ENCODE measurements around the gene SCN1A.

SCN1A gene

DNA sequence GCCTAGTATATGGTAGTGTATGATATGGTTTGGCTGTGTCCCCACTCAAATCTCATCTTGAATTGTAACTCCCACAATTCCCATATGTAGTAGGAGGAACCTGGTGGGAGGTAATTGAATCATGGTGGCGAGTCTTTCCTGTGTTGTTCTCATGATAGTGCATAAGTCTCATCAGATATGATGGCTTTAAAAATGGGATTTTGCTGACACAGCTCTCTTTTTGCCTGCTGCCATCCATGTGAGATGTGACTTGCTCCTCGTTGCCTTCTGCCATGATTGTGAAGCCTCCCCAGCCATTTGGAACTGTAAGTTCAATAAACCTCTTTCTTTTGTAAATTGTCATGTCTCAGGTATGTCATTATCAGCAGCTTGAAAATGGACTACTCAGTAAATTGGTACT is 9.5 kb upstream of the SCN1A start:
- H3K27ac ChIP-seq (ENCODE audit: low read depth, low read length): no peak overlapping the region
- no peak overlapping the region for H3K9ac ChIP-seq (ENCODE audit: low read depth in 1 of 2, low read length in 2 of 2)
- no peaks in the 10 kb centered on the region for H3K36me3 ChIP-seq (ENCODE audit: control insufficient read depth in 1 of 2, insufficient read depth in 2 of 2, low read length in 2 of 2)
- no peak overlapping the region for H3K4me3 ChIP-seq (ENCODE audit: low read depth in 1 of 2, low read length in 2 of 2)
- no peaks in the 10 kb centered on the region for H3K9me3 ChIP-seq (ENCODE audit: control insufficient read depth in 1 of 2, low read length in 2 of 2)
- H3K27me3 ChIP-seq (ENCODE audit: control insufficient read depth in 1 of 2, insufficient read depth in 2 of 2, low read length in 2 of 2): no peaks in the 10 kb centered on the region
- H3K4me1 ChIP-seq (ENCODE audit: control insufficient read depth in 1 of 2, insufficient read depth in 2 of 2, low read length in 2 of 2): no peaks in the 10 kb centered on the region

DNA sequence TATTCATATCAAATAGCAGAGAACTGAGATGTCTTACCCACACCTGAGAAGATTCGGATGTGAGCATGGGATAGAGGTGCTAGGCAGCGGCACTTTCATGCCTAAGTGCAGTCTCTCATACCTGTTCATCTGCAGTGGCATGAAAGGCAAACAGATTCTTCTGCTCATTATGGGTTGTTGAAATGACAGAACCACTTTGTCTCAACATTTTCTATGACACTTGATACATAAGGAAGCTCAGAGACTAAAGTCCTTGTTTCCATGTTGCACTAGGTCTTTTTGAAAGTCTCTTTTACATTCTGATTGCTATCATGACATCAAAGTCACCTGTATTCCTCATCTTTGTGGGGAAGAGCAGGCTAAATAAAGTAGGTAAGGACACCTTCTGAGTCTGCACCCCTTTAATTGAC is 8.0 kb upstream of the SCN1A start:
- H3K36me3 ChIP-seq (ENCODE audit: control insufficient read depth in 1 of 2, insufficient read depth in 2 of 2, low read length in 2 of 2): no peaks in the 10 kb centered on the region
- H3K9ac ChIP-seq (ENCODE audit: low read depth in 1 of 2, low read length in 2 of 2): no peak overlapping the region
- no peak overlapping the region for H3K4me3 ChIP-seq (ENCODE audit: low read depth in 1 of 2, low read length in 2 of 2)
- no peak overlapping the region for H3K27ac ChIP-seq (ENCODE audit: low read depth, low read length)
- H3K4me1 ChIP-seq (ENCODE audit: control insufficient read depth in 1 of 2, insufficient read depth in 2 of 2, low read length in 2 of 2): no peaks in the 10 kb centered on the region
- H3K27me3 ChIP-seq (ENCODE audit: control insufficient read depth in 1 of 2, insufficient read depth in 2 of 2, low read length in 2 of 2): no peaks in the 10 kb centered on the region
- H3K9me3 ChIP-seq (ENCODE audit: control insufficient read depth in 1 of 2, low read length in 2 of 2): no peaks in the 10 kb centered on the region

DNA sequence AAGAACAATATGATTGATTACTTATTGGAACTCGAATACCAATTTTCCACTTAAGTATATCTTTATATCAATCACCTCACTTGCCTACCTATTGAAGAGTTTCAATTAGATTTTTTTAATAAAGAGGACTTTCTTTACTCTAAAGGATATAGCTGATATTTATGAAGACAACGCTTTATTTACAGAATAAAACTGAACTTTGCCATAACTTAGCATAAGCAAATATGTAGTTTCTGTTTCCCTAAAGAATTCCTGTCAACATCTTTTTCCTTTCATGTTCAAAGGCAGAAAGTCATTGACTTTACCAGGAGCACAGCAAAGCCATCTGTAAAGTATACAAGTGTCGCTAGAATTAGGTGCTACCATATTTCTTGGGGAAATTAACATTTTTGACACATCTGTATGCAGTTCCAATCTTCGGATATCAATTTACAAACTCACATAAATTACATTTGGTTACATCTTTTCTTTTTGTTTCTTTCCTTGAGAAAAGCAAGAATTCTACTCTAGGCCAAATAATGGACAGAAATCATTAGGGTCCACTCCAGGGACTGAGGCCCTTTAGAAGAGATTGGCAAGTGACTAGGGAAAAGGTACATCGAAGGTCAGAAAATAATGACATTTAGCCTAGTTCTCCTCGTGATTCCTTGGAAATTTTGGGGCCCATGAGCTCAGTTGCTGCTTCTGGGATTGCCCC is 7.5 kb upstream of the SCN1A start:
- Histone ChIP-seq H3K4me3 (ENCODE audit: low read depth in 1 of 2, low read length in 2 of 2) (no peak overlapping the region), H3K36me3 (ENCODE audit: control insufficient read depth in 1 of 2, insufficient read depth in 2 of 2, low read length in 2 of 2) (no peaks in the 10 kb centered on the region), H3K4me1 (ENCODE audit: control insufficient read depth in 1 of 2, insufficient read depth in 2 of 2, low read length in 2 of 2) (no peaks in the 10 kb centered on the region), H3K27ac (ENCODE audit: low read depth, low read length) (no peak overlapping the region), H3K27me3 (ENCODE audit: control insufficient read depth in 1 of 2, insufficient read depth in 2 of 2, low read length in 2 of 2) (no peaks in the 10 kb centered on the region), H3K9ac (ENCODE audit: low read depth in 1 of 2, low read length in 2 of 2) (no peak overlapping the region), H3K9me3 (ENCODE audit: control insufficient read depth in 1 of 2, low read length in 2 of 2) (no peaks in the 10 kb centered on the region)

DNA sequence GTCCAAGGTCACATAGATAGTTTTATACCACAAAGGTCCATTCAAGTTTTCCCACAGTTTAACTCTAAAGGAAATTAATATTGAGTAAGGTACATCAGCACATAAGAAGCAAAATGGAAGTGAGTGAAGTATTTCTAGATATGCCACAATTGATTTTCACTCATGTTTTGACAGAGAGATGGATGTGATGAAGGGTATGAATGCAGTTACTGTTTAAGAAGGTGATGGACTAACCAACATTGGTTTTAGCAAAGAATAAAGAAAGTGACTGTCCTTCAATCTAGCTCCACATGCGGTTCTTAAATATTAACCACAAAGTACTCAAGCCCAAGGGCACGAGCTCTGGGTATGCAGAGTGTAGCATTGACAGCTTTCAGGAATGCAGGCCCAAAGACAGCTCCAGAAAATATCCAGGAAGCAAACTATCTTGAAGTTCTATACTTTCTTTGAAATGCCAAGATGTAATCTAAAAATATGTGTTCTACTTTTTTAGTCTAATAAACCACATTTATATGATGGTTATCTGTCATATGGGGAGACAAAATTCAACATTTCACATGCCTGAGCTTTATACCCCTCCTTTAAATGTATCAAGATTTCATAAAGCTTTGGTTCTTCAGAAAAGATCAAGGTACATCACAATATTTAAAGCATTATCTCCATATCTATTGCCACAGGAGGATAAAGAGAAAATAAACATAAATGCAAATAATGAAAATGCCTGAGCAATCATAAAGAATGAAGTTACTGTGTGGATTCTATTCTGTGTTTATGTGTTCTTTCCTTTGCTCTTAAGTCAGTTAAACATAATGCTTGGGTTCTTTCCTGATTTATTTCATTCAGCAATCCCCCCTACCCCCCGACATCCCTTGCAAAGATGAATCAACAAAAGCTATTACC is 6.7 kb upstream of the SCN1A start:
- Histone ChIP-seq H3K9me3 (ENCODE audit: control insufficient read depth in 1 of 2, low read length in 2 of 2) (no peaks in the 10 kb centered on the region), H3K27me3 (ENCODE audit: control insufficient read depth in 1 of 2, insufficient read depth in 2 of 2, low read length in 2 of 2) (no peaks in the 10 kb centered on the region), H3K4me3 (ENCODE audit: low read depth in 1 of 2, low read length in 2 of 2) (no peak overlapping the region), H3K27ac (ENCODE audit: low read depth, low read length) (no peak overlapping the region), H3K9ac (ENCODE audit: low read depth in 1 of 2, low read length in 2 of 2) (no peak overlapping the region), H3K36me3 (ENCODE audit: control insufficient read depth in 1 of 2, insufficient read depth in 2 of 2, low read length in 2 of 2) (no peaks in the 10 kb centered on the region), H3K4me1 (ENCODE audit: control insufficient read depth in 1 of 2, insufficient read depth in 2 of 2, low read length in 2 of 2) (no peaks in the 10 kb centered on the region)

DNA sequence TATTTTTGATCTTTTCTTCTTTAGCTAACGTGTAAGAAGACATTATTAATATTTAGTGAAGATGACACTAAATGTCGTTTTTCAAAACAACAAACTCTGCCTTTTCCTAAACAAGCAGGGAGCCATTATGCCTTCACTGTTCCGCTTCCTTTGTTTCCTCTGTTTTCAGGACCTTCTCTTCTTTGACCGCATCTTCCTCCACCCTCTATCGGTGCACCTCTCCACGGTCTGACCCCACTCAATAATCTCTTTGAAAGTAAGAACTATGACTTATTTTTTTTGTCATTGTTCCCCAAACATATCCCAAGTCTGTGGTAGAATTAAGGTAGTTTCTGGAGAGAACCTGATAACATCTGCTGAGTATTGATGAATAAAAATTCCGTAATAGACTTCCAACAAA is 5.8 kb upstream of the SCN1A start:
- no peaks in the 10 kb centered on the region for H3K36me3 ChIP-seq (ENCODE audit: control insufficient read depth in 1 of 2, insufficient read depth in 2 of 2, low read length in 2 of 2)
- H3K4me3 ChIP-seq (ENCODE audit: low read depth in 1 of 2, low read length in 2 of 2): no peak overlapping the region
- no peaks in the 10 kb centered on the region for H3K9me3 ChIP-seq (ENCODE audit: control insufficient read depth in 1 of 2, low read length in 2 of 2)
- no peaks in the 10 kb centered on the region for H3K4me1 ChIP-seq (ENCODE audit: control insufficient read depth in 1 of 2, insufficient read depth in 2 of 2, low read length in 2 of 2)
- H3K9ac ChIP-seq (ENCODE audit: low read depth in 1 of 2, low read length in 2 of 2): no peak overlapping the region
- no peak overlapping the region for H3K27ac ChIP-seq (ENCODE audit: low read depth, low read length)
- H3K27me3 ChIP-seq (ENCODE audit: control insufficient read depth in 1 of 2, insufficient read depth in 2 of 2, low read length in 2 of 2): no peaks in the 10 kb centered on the region

DNA sequence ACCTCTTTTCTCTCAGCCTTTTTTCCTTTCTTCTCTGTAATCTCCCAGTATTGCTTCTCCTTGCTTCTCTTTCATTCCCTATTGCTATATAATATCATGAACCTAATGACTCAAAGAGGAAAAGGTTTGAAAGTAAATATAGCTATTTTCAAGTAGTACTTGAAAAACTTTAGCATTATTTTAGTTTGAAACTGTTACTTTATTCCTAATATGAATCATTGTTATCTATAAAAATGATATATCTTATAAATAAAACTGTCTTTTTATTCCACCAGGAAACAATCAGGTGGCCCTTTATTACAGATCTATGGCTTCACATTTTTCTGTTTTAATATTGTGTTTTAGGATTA is 311 bp upstream of the SCN1A start:
- H3K27me3 ChIP-seq (ENCODE audit: control insufficient read depth in 1 of 2, insufficient read depth in 2 of 2, low read length in 2 of 2): no peaks in the 10 kb centered on the region
- H3K36me3 ChIP-seq (ENCODE audit: control insufficient read depth in 1 of 2, insufficient read depth in 2 of 2, low read length in 2 of 2): no peaks in the 10 kb centered on the region
- no peak overlapping the region for H3K4me3 ChIP-seq (ENCODE audit: low read depth in 1 of 2, low read length in 2 of 2)
- H3K9ac ChIP-seq (ENCODE audit: low read depth in 1 of 2, low read length in 2 of 2): no peak overlapping the region
- no peaks in the 10 kb centered on the region for H3K4me1 ChIP-seq (ENCODE audit: control insufficient read depth in 1 of 2, insufficient read depth in 2 of 2, low read length in 2 of 2)
- no peaks in the 10 kb centered on the region for H3K9me3 ChIP-seq (ENCODE audit: control insufficient read depth in 1 of 2, low read length in 2 of 2)
- H3K27ac ChIP-seq (ENCODE audit: low read depth, low read length): no peak overlapping the region

DNA sequence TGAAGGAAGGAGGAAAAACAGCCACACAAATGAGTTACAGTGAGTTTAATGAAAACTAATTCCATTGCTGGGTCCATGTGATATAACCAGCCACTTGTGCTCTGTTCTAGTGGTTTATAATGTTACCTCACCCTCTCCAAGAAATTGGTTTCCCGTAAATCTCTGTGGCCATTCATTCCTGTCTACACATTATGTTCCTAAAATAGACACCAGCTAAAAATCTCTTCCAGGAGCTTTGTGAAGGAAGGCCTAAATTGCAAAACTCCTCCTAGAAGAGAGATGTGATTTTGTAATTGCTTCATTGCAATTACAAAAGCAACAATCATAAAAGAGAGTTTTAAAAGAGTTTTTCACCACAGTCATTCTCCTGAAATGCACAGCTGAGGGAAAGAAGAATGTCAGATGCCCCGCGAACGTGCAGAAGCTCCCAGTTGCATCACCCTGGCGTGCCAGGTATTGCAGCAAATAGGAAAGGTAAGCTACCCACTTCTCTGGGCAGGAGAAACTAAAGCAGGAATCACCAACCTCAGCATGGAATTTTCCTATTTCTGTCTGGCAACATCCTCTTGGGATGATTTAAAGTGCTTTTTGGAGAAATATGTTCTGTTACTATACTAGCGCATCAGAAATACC is 1.7 kb downstream of the SCN1A start:
- Histone ChIP-seq H3K36me3 (ENCODE audit: control insufficient read depth in 1 of 2, insufficient read depth in 2 of 2, low read length in 2 of 2) (no peaks in the 10 kb centered on the region), H3K4me3 (ENCODE audit: low read depth in 1 of 2, low read length in 2 of 2) (no peak overlapping the region), H3K9me3 (ENCODE audit: control insufficient read depth in 1 of 2, low read length in 2 of 2) (no peaks in the 10 kb centered on the region), H3K27ac (ENCODE audit: low read depth, low read length) (no peak overlapping the region), H3K9ac (ENCODE audit: low read depth in 1 of 2, low read length in 2 of 2) (no peak overlapping the region), H3K4me1 (ENCODE audit: control insufficient read depth in 1 of 2, insufficient read depth in 2 of 2, low read length in 2 of 2) (no peaks in the 10 kb centered on the region), H3K27me3 (ENCODE audit: control insufficient read depth in 1 of 2, insufficient read depth in 2 of 2, low read length in 2 of 2) (no peaks in the 10 kb centered on the region)

DNA sequence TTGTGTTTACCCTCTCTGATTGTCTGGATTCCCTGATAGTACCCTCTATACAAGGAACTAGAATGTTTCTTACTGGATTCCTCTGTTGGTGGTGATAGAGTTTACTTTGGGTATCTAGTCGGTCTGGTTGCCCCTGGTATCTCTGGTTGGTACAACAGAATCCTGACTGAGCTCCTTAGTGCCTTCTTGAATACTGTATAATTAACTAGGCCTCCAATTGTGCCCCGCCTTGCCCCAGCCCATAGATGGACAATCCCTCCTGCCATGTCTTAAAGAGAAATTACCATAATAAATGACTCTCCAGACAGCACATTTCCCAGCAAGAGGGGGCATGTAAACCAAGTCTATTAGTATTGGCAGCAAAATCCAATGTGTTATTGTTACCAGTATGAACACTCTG is 2.3 kb downstream of the SCN1A start:
- Histone ChIP-seq H3K36me3 (ENCODE audit: control insufficient read depth in 1 of 2, insufficient read depth in 2 of 2, low read length in 2 of 2) (no peaks in the 10 kb centered on the region), H3K4me3 (ENCODE audit: low read depth in 1 of 2, low read length in 2 of 2) (no peak overlapping the region), H3K9ac (ENCODE audit: low read depth in 1 of 2, low read length in 2 of 2) (no peak overlapping the region), H3K4me1 (ENCODE audit: control insufficient read depth in 1 of 2, insufficient read depth in 2 of 2, low read length in 2 of 2) (no peaks in the 10 kb centered on the region), H3K9me3 (ENCODE audit: control insufficient read depth in 1 of 2, low read length in 2 of 2) (no peaks in the 10 kb centered on the region), H3K27ac (ENCODE audit: low read depth, low read length) (no peak overlapping the region), H3K27me3 (ENCODE audit: control insufficient read depth in 1 of 2, insufficient read depth in 2 of 2, low read length in 2 of 2) (no peaks in the 10 kb centered on the region)

DNA sequence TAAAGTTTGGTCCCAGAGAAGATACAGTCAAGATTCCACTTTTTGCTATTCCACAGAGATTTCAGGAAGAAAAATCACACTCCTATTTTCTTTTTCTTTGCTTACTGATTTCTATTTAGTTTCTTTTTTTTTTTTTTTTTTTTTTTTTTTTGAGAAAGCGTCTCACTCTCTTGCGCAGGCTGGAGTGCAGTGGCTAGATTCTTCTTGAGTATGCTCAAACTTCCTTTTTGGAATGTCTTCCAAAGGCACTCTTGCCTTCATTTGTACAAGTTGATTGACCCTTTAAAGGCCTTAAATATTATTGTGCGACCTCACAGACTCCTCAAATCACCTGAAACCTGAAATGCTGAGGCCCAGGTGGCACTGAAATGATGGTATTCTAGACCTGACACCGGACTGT is 9.6 kb downstream of the SCN1A start:
- H3K27me3 ChIP-seq (ENCODE audit: control insufficient read depth in 1 of 2, insufficient read depth in 2 of 2, low read length in 2 of 2): no peaks in the 10 kb centered on the region
- H3K36me3 ChIP-seq (ENCODE audit: control insufficient read depth in 1 of 2, insufficient read depth in 2 of 2, low read length in 2 of 2): no peaks in the 10 kb centered on the region
- no peak overlapping the region for H3K4me3 ChIP-seq (ENCODE audit: low read depth in 1 of 2, low read length in 2 of 2)
- H3K9ac ChIP-seq (ENCODE audit: low read depth in 1 of 2, low read length in 2 of 2): no peak overlapping the region
- H3K9me3 ChIP-seq (ENCODE audit: control insufficient read depth in 1 of 2, low read length in 2 of 2): no peaks in the 10 kb centered on the region
- no peak overlapping the region for H3K27ac ChIP-seq (ENCODE audit: low read depth, low read length)
- H3K4me1 ChIP-seq (ENCODE audit: control insufficient read depth in 1 of 2, insufficient read depth in 2 of 2, low read length in 2 of 2): no peaks in the 10 kb centered on the region

DNA sequence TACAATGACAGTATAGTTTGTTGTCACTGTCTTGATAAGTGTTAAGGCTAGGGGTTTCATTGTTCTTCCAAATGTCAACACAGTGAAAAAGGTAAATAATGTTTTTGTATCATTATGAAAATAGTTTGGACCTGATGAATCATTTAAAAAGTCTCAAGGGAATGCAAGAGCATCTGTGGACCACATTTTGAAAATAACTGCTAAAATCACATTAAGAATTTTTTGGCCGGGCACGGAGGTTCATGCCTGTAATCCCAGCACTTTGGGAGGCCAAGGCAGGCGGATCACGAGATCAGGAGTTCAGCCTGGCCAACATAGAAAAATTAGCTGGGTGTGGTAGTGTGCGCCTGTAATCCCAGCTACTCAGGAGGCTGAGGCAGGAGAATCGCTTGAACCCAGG is 10.3 kb downstream of the SCN1A start:
- Histone ChIP-seq H3K4me3 (ENCODE audit: low read depth in 1 of 2, low read length in 2 of 2) (no peak overlapping the region), H3K4me1 (ENCODE audit: control insufficient read depth in 1 of 2, insufficient read depth in 2 of 2, low read length in 2 of 2) (no peaks in the 10 kb centered on the region), H3K9ac (ENCODE audit: low read depth in 1 of 2, low read length in 2 of 2) (no peak overlapping the region), H3K36me3 (ENCODE audit: control insufficient read depth in 1 of 2, insufficient read depth in 2 of 2, low read length in 2 of 2) (no peaks in the 10 kb centered on the region), H3K27ac (ENCODE audit: low read depth, low read length) (no peak overlapping the region), H3K27me3 (ENCODE audit: control insufficient read depth in 1 of 2, insufficient read depth in 2 of 2, low read length in 2 of 2) (no peaks in the 10 kb centered on the region), H3K9me3 (ENCODE audit: control insufficient read depth in 1 of 2, low read length in 2 of 2) (no peaks in the 10 kb centered on the region)
